ENCODE data around the gene TMEFF2.

GRCh38 chr2:192059266-192059665 is 135.5 kb downstream of the TMEFF2 start:
- TF ChIP-seq EZH2 (IDR thresholded peaks at IDR 0.05; ENCODE audit: insufficient read depth, poor library complexity, severe bottlenecking) (no peak), EZH2phosphoT487 (IDR thresholded peaks at IDR 0.05; ENCODE audit: insufficient read depth, low read depth) (no peak)

Measured in GM23248 (cell line).